Hepatocyte (in vitro differentiated cells): ENCODE results near the gene ZNF273.

ENCODE experiments used
- CTCF ChIP-seq: fragments of 200-600 bp; sonication (generic); IDR thresholded peaks from 2 replicates; pipeline ENCODE4 v1.5.1; 2016; ENCODE audit warnings: antibody characterized with exemption, mild to moderate bottlenecking; ENCODE audit not compliant: poor library complexity
- EZH2 ChIP-seq: fragments of 200-600 bp; sonication (generic); IDR thresholded peaks from 2 replicates; pipeline ENCODE4 v1.6.1; 2016; ENCODE audit warnings: antibody characterized with exemption, mild to moderate bottlenecking, borderline replicate concordance
- EZH2phosphoT487 ChIP-seq: fragments of 200-600 bp; sonication (generic); IDR thresholded peaks from one replicate; pipeline ENCODE4 v1.6.1; 2018; ENCODE audit warnings: antibody characterized with exemption, mild to moderate bottlenecking, low read depth, moderate library complexity; ENCODE audit not compliant: unreplicated experiment, severe bottlenecking

GRCh38 chr7:64874114-64874513 is 29.0 kb upstream of the ZNF273 start:
- TF ChIP-seq CTCF (no peak), EZH2phosphoT487 (no peak), EZH2 (no peak)
